Glutamatergic neuron (in vitro differentiated cells): Measurements from ENCODE around the gene ZSCAN25. TPM values are rescaled to one million over a fixed set of nuclear protein-coding genes. Genes with fewer than 3 reads are reported as not detected.
A peak's percentile ranks its signal among the peaks of the same experiment; 100 is the strongest.

Experiments used
- DNase-seq: peaks from one replicate; pipeline ENCODE4 v3.0.0; 2022
- H3K27ac Mint-ChIP-seq: one replicate; pipeline ENCODE4 v1.8.0; 2020; ENCODE audit warnings: mild to moderate bottlenecking, mixed read lengths, inconsistent platforms; ENCODE audit not compliant: unreplicated experiment
- H3K27me3 Mint-ChIP-seq: one replicate; pipeline ENCODE4 v1.8.0; 2020; ENCODE audit warnings: mild to moderate bottlenecking, moderate library complexity, mixed read lengths, inconsistent platforms; ENCODE audit not compliant: unreplicated experiment
- H3K36me3 Mint-ChIP-seq: one replicate; pipeline ENCODE4 v1.8.0; 2020; ENCODE audit warnings: mild to moderate bottlenecking, mixed read lengths, inconsistent platforms; ENCODE audit not compliant: unreplicated experiment
- H3K4me1 Mint-ChIP-seq: one replicate; pipeline ENCODE4 v1.8.0; 2020; ENCODE audit warnings: mild to moderate bottlenecking, low read depth, mixed read lengths, inconsistent platforms; ENCODE audit not compliant: unreplicated experiment
- H3K4me3 Mint-ChIP-seq: one replicate; pipeline ENCODE4 v1.8.0; 2020; ENCODE audit warnings: mild to moderate bottlenecking, mixed read lengths, inconsistent platforms; ENCODE audit not compliant: unreplicated experiment
- H3K9me3 Mint-ChIP-seq: one replicate; pipeline ENCODE4 v1.8.0; 2020; ENCODE audit warnings: mild to moderate bottlenecking, moderate library complexity, mixed read lengths, inconsistent platforms; ENCODE audit not compliant: unreplicated experiment
- total RNA-seq: library from RNA; stranded (reverse); fragmentation: NEBNext Ultra II Directional; extraction: Animal tissue kit (Norgen Biotek cat#: 25700); gene quantifications from one replicate; pipeline ENCODE4 v1.2.1, GENCODE V29; 2021; ENCODE audit not compliant: unreplicated experiment
- TF ChIP-seq, protein P1 (sequence below): fragments of 200-600 bp; sonication (generic); IDR thresholded peaks from one replicate; pipeline ENCODE4 v1.5.0; 2021; ENCODE audit not compliant: partially characterized antibody, unreplicated experiment

ZSCAN25 gene
- total RNA-seq, 1 donor from 2014 or later, result 26.6 TPM

DNA sequence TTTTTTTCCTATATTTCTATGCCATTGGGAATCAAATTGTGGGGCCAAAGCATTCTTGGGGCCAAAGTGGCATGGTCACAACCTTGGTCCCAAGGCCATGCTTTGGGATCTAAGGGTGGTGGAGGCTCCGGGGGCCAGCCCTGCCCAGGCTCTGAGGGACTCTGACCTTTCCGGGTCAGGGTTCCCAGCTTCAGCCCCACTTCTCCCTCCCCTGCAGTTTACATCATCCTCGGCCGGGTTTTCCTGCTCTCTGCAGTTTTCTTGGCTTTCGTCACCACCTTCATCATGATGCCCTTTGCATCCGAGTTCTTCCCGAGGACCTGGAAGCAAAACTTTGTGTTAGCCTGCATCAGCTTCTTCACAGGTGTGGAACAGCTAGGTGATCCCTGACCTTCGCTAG lies 10.2 kb upstream of the ZSCAN25 start:
- Mint-ChIP-seq H3K4me3 (no peak overlapping the region), H3K36me3 (no peaks in the 10 kb centered on the region), H3K27me3 (peaks cover 2% of the 10 kb centered on the region), H3K27ac (no peak overlapping the region), H3K4me1 (no peaks in the 10 kb centered on the region), H3K9me3 (peaks cover 2% of the 10 kb centered on the region)
- TF ChIP-seq, protein P1, sequence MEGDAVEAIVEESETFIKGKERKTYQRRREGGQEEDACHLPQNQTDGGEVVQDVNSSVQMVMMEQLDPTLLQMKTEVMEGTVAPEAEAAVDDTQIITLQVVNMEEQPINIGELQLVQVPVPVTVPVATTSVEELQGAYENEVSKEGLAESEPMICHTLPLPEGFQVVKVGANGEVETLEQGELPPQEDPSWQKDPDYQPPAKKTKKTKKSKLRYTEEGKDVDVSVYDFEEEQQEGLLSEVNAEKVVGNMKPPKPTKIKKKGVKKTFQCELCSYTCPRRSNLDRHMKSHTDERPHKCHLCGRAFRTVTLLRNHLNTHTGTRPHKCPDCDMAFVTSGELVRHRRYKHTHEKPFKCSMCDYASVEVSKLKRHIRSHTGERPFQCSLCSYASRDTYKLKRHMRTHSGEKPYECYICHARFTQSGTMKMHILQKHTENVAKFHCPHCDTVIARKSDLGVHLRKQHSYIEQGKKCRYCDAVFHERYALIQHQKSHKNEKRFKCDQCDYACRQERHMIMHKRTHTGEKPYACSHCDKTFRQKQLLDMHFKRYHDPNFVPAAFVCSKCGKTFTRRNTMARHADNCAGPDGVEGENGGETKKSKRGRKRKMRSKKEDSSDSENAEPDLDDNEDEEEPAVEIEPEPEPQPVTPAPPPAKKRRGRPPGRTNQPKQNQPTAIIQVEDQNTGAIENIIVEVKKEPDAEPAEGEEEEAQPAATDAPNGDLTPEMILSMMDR, result no peak
- no peak for DNase-seq

DNA sequence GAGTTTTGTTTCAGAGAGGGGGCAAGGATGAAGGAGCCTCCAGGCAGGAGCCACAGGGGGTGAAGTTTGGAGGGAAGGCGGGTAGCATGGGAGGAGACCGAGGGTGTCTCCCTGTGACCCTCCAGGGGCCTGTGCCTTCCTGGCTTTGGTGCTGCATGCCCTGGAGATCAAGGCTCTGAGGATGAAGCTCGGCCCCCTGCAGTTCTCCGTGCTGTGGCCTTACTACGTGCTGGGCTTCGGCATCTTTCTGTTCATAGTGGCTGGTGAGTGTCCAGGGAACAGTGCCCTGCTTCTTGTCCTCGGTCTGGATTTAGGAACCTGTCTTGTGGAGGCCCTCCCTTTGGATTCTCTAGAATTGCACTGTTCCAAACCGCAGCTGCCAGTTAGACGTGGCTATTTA lies 9.2 kb upstream of the ZSCAN25 start:
- TF ChIP-seq, protein P1, result no peak
- Mint-ChIP-seq H3K27me3 (peaks cover 2% of the 10 kb centered on the region), H3K27ac (no peak overlapping the region), H3K36me3 (no peaks in the 10 kb centered on the region), H3K9me3 (peaks cover 2% of the 10 kb centered on the region), H3K4me3 (no peak overlapping the region), H3K4me1 (no peaks in the 10 kb centered on the region)
- DNase-seq, result no peak

DNA sequence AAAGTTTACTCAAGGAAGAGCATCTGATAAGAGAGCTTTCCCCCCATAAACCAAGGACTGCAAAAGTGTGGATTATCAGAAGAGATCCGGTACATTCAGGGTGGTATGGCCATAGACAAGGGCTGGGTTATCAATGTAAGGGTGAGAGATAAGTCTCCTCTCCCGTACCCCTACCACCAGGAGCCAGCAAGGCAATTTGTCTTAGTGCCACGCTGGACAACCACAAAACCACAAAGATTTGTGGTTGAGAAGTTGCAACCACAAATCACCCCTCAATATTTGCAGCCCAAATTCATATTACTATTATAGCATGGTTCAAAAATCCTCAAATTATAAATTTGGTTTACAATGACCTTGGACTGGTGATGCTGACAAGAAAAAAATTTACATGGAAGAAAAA lies 2.3 kb upstream of the ZSCAN25 start:
- Mint-ChIP-seq H3K27ac (no peak overlapping the region), H3K4me3 (no peak overlapping the region), H3K9me3 (peaks cover 2% of the 10 kb centered on the region), H3K4me1 (no peaks in the 10 kb centered on the region), H3K36me3 (no peaks in the 10 kb centered on the region), H3K27me3 (peaks cover 8% of the 10 kb centered on the region)
- DNase-seq, result no peak
- TF ChIP-seq, protein P1, result no peak

DNA sequence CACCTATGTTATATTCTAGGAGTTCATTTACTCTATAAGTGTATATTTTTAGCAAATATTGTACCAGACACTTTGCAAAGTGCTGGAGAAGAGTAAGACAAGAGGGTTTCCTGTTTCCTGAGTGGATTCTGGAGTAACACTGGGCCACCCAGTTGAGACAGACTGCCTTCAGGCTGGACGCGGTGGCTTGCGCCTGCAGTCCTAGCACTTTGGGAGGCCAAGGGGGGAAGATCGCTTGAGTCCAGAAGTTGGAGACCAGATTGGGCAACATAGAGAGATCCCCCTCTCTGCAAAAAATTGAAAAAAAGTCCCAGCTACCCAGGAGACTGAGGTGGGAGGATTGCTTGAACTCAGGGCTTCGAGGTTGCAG lies 772 bp upstream of the ZSCAN25 start:
- H3K36me3 Mint-ChIP-seq, result no peaks in the 10 kb centered on the region
- TF ChIP-seq, protein P1, result no peak

DNA sequence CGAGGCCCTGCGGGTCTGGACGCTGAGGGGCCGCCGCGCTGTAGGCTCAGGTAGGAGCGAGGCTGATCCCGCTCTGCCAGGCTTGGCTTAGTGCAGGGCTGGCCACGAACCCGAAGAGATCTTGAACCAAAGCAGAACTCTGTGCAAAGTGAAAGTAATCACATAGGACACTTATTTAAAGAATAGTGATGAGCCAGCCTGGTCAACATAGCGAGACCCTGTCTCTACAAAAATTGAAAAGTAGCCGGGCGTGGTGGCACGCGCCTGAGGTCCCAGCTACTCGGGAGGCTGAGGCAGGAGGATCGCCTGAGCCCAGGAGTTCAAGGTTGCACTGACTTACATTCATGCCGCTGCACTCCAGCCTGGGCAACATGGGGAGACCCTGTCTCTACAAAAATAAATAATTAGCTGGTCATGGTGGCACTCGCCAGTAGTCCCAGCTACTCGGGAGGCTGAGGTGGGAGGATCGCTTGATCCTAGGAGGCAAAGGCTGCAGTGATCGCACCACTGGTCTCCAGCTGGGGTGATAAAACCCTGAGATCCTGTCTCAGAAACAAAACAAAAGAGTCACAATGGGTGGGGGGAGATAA lies 541 bp downstream of the ZSCAN25 start:
- Mint-ChIP-seq H3K4me1 (no peaks in the 10 kb centered on the region), H3K27ac (peak overlapping the region; percentile 79), H3K9me3 (peaks cover 2% of the 10 kb centered on the region), H3K27me3 (peaks cover 8% of the 10 kb centered on the region), H3K4me3 (peak overlapping the region; percentile 93), H3K36me3 (no peaks in the 10 kb centered on the region)
- DNase-seq, result no peak
- TF ChIP-seq, protein P1, result no peak

More for the DNA sequence above, 772 bp upstream of the ZSCAN25 start:
- no peak for DNase-seq
- Mint-ChIP-seq H3K27me3 (peaks cover 8% of the 10 kb centered on the region), H3K4me3 (peak overlapping the region; percentile 93), H3K27ac (peak overlapping the region; percentile 24), H3K4me1 (no peaks in the 10 kb centered on the region), H3K9me3 (peaks cover 2% of the 10 kb centered on the region)
